Neural cell (in vitro differentiated cells): ENCODE results near the gene CAMK2N2. TPM values are rescaled to one million over a fixed set of nuclear protein-coding genes. Genes with fewer than 3 reads are reported as not detected.

ENCODE experiments used
- H2AFZ ChIP-seq: fragments of 200-600, 300-800 bp; sonication (generic), shearing (Covaris generic); 2 replicates; pipeline ENCODE4 v1.6.0; 2014; ENCODE audit warnings: low read depth, mild to moderate bottlenecking, antibody characterized with exemption, low read length, moderate library complexity
- H3F3A ChIP-seq: fragments of 200-600 bp; shearing (Covaris generic); 2 replicates; pipeline ENCODE4 v1.6.1; 2016; ENCODE audit warnings: mild to moderate bottlenecking, moderate library complexity, mixed read lengths, antibody characterized with exemption, low read length; ENCODE audit not compliant: insufficient read depth, poor library complexity, severe bottlenecking
- H3K27ac ChIP-seq: fragments of 200-600, 300-800 bp; sonication (generic), shearing (Covaris generic); 2 replicates; pipeline ENCODE4 v1.5.1; 2014; ENCODE audit warnings: mild to moderate bottlenecking, low read length, moderate library complexity
- H3K27me3 ChIP-seq: fragments of 300-800, 200-600 bp; sonication (generic), shearing (Covaris generic); 2 replicates; pipeline ENCODE4 v1.6.0; 2014; ENCODE audit warnings: mild to moderate bottlenecking, low read depth, low read length, moderate library complexity; ENCODE audit not compliant: insufficient read depth
- H3K36me3 ChIP-seq: fragments of 300-800, 200-600 bp; sonication (generic), shearing (Covaris generic); 2 replicates; pipeline ENCODE4 v1.5.1; 2014; ENCODE audit warnings: mild to moderate bottlenecking, antibody characterized with exemption, low read length, moderate library complexity; ENCODE audit not compliant: insufficient read depth
- H3K4me2 ChIP-seq: fragments of 300-800, 200-600 bp; sonication (generic), shearing (Covaris generic); 2 replicates; pipeline ENCODE4 v1.6.0; 2014; ENCODE audit warnings: mild to moderate bottlenecking, low read length
- H3K4me3 ChIP-seq: fragments of 300-800, 200-600 bp; sonication (generic), shearing (Covaris generic); 2 replicates; pipeline ENCODE4 v1.5.1; 2014; ENCODE audit warnings: mild to moderate bottlenecking, low read length, moderate library complexity
- H3K79me2 ChIP-seq: fragments of 200-600 bp; shearing (Covaris generic); replicated peaks from 2 replicates; pipeline ENCODE4 v1.6.0; 2014; ENCODE audit warnings: mild to moderate bottlenecking, low read length, moderate library complexity; ENCODE audit not compliant: insufficient read depth
- H3K9ac ChIP-seq: fragments of 300-800, 200-600 bp; sonication (generic), shearing (Covaris generic); 2 replicates; pipeline ENCODE4 v1.6.1; 2016; ENCODE audit warnings: mild to moderate bottlenecking, low read length, mixed read lengths
- H3K9me2 ChIP-seq: fragments of 200-600 bp; shearing (Covaris generic); 2 replicates; pipeline ENCODE4 v1.6.1; 2016; ENCODE audit warnings: mild to moderate bottlenecking, low read length, mixed read lengths; ENCODE audit not compliant: insufficient read depth
- H3K9me3 ChIP-seq: fragments of 200-600, 300-800 bp; sonication (generic), shearing (Covaris generic); 2 replicates; pipeline ENCODE4 v1.6.1; 2016; ENCODE audit warnings: mild to moderate bottlenecking, mixed run types, low read length, moderate library complexity, mixed read lengths
- H4K20me1 ChIP-seq: fragments of 200-600 bp; shearing (Covaris generic); 2 replicates; pipeline ENCODE4 v1.6.1; 2016; ENCODE audit warnings: mild to moderate bottlenecking, mixed run types; ENCODE audit not compliant: insufficient read depth
- CTCF ChIP-seq: fragments of 450-650 bp; IDR thresholded peaks from 2 replicates; pipeline ENCODE4 v1.5.1; 2014; ENCODE audit warnings: antibody characterized with exemption, mild to moderate bottlenecking, moderate library complexity; ENCODE audit not compliant: poor library complexity, severe bottlenecking
- EP300 ChIP-seq: fragments of 450-650 bp; conservative IDR thresholded peaks from 2 replicates; pipeline ENCODE4 v1.6.1; 2014; ENCODE audit warnings: antibody characterized with exemption, mild to moderate bottlenecking, moderate library complexity; ENCODE audit not compliant: poor library complexity, severe bottlenecking
- EZH2 ChIP-seq: fragments of 200-600, 300-800 bp; shearing (Covaris generic), sonication (generic); IDR thresholded peaks from 2 replicates; pipeline ENCODE4 v1.6.1; 2014; ENCODE audit warnings: antibody characterized with exemption, low read length, borderline replicate concordance, mild to moderate bottlenecking; ENCODE audit not compliant: insufficient read depth, poor library complexity, severe bottlenecking
- MXI1 ChIP-seq: fragments of 450-650 bp; conservative IDR thresholded peaks from 2 replicates; pipeline ENCODE4 v1.6.1; 2014; ENCODE audit warnings: antibody characterized with exemption, mild to moderate bottlenecking; ENCODE audit not compliant: poor library complexity, severe bottlenecking
- POLR2AphosphoS5 ChIP-seq: IDR thresholded peaks from 2 replicates; pipeline ENCODE4 v1.6.1; 2012
- RAD21 ChIP-seq: fragments of 450-650 bp; conservative IDR thresholded peaks from 2 replicates; pipeline ENCODE4 v1.6.1; 2014; ENCODE audit warnings: antibody characterized with exemption, mild to moderate bottlenecking, moderate library complexity
- SMC3 ChIP-seq: fragments of 450-650 bp; conservative IDR thresholded peaks from 2 replicates; pipeline ENCODE4 v1.6.1; 2014; ENCODE audit warnings: antibody characterized with exemption, mild to moderate bottlenecking, moderate library complexity; ENCODE audit not compliant: poor library complexity
- TAF1 ChIP-seq: IDR thresholded peaks from 2 replicates; pipeline ENCODE4 v1.6.1; 2012; ENCODE audit warnings: low read depth
- polyA minus RNA-seq: library from RNA; depleted of rRNA, polyadenylated mRNA; stranded (reverse); fragments of >200 nt; gene quantifications from 2 replicates; pipeline ENCODE4 v1.2.3, GENCODE V29; 2014
- polyA plus RNA-seq: library from polyadenylated mRNA; depleted of rRNA; stranded (reverse); fragments of >200 nt; gene quantifications from 2 replicates; pipeline ENCODE4 v1.2.3, GENCODE V29; 2014
- TF ChIP-seq, protein P1 (sequence below): IDR thresholded peaks from 2 replicates; pipeline ENCODE4 v1.6.1; 2012; ENCODE audit warnings: borderline replicate concordance

The CAMK2N2 gene
- polyA plus RNA-seq = 2.8 and 5.7 TPM in 2 replicates
- polyA minus RNA-seq = 5.2 and 5.8 TPM in 2 replicates

GRCh38 chr3:184261270-184261853 lies at the start of gene CAMK2N2:
Gene CAMK2N2 (minus strand): TSS chr3:184261553. CDS start chr3:184261285, 268 bp downstream.
- Histone ChIP-seq H3K9me2 (no peaks in the 10 kb centered on the region), H2AFZ (peak within 1 kb of the TSS; percentile 60), H4K20me1 (no peaks in the 10 kb centered on the region), H3K4me2 (peak within 1 kb of the TSS; percentile 73), H3K27me3 (peaks cover 47% of the 10 kb centered on the region), H3K27ac (peak within 1 kb of the TSS; percentile 82), H3K9ac (peak within 1 kb of the TSS; percentile 85), H3K79me2 (no peaks in the 10 kb centered on the region), H3K4me3 (peak within 1 kb of the TSS; percentile 75), H3K9me3 (no peaks in the 10 kb centered on the region), H3K36me3 (no peaks in the 10 kb centered on the region), H3F3A (no peaks in the 10 kb centered on the region)
- TF ChIP-seq MXI1 (peak; percentile 9), EZH2 (no peak), POLR2AphosphoS5 (no peak)
- TF ChIP-seq, protein P1, sequence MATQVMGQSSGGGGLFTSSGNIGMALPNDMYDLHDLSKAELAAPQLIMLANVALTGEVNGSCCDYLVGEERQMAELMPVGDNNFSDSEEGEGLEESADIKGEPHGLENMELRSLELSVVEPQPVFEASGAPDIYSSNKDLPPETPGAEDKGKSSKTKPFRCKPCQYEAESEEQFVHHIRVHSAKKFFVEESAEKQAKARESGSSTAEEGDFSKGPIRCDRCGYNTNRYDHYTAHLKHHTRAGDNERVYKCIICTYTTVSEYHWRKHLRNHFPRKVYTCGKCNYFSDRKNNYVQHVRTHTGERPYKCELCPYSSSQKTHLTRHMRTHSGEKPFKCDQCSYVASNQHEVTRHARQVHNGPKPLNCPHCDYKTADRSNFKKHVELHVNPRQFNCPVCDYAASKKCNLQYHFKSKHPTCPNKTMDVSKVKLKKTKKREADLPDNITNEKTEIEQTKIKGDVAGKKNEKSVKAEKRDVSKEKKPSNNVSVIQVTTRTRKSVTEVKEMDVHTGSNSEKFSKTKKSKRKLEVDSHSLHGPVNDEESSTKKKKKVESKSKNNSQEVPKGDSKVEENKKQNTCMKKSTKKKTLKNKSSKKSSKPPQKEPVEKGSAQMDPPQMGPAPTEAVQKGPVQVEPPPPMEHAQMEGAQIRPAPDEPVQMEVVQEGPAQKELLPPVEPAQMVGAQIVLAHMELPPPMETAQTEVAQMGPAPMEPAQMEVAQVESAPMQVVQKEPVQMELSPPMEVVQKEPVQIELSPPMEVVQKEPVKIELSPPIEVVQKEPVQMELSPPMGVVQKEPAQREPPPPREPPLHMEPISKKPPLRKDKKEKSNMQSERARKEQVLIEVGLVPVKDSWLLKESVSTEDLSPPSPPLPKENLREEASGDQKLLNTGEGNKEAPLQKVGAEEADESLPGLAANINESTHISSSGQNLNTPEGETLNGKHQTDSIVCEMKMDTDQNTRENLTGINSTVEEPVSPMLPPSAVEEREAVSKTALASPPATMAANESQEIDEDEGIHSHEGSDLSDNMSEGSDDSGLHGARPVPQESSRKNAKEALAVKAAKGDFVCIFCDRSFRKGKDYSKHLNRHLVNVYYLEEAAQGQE = no peak

- no peak overlapping the region for H3K4me3 ChIP-seq
- no peak overlapping the region for H2AFZ ChIP-seq
- no peaks in the 10 kb centered on the region for H3K36me3 ChIP-seq
- H3K79me2 ChIP-seq = no peaks in the 10 kb centered on the region
- H3K9me2 ChIP-seq = no peaks in the 10 kb centered on the region
- H3K9ac ChIP-seq = no peak overlapping the region
- no peak for TF ChIP-seq CTCF
- no peak for TF ChIP-seq POLR2AphosphoS5
- no peak for TF ChIP-seq MXI1
- no peak for TF ChIP-seq SMC3
- TF ChIP-seq RAD21 = no peak
- TF ChIP-seq EP300 = no peak
- H4K20me1 ChIP-seq = no peaks in the 10 kb centered on the region
- no peaks in the 10 kb centered on the region for H3F3A ChIP-seq
- no peaks in the 10 kb centered on the region for H3K9me3 ChIP-seq
- H3K27me3 ChIP-seq = no peaks in the 10 kb centered on the region
- no peak overlapping the region for H3K27ac ChIP-seq
- H3K4me2 ChIP-seq = no peak overlapping the region
Measured at GRCh38 chr3:184308744-184309143, 47.4 kb upstream of the CAMK2N2 start.

DNA sequence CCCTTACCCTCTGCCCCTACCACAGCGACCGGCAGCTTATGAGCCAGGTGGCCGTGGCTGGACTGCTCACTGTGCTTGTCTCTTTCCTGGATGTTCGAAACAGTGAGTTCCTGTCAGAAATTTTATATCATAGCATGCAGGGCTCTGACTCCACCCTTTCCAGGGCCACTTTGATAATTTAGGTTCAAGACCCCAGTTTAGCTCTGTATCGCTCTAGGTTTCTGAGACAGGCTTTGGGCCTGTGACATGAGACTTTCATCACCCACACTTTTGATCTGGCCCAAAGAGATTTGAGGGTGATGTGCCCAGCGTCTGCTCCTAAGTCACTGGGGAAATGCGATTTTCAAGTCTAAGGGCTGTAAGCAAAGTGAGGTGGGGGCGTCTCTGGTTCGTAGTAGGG lies 46.6 kb upstream of the CAMK2N2 start:
- Histone ChIP-seq H3K27me3 (no peaks in the 10 kb centered on the region), H3K9ac (no peak overlapping the region), H3K9me2 (no peaks in the 10 kb centered on the region), H3K4me2 (no peak overlapping the region), H3K9me3 (no peaks in the 10 kb centered on the region), H3K4me3 (no peak overlapping the region), H3F3A (no peaks in the 10 kb centered on the region), H3K27ac (no peak overlapping the region), H3K79me2 (no peaks in the 10 kb centered on the region), H2AFZ (no peak overlapping the region), H4K20me1 (no peaks in the 10 kb centered on the region), H3K36me3 (no peaks in the 10 kb centered on the region)
- TF ChIP-seq CTCF (no peak), TAF1 (no peak), EZH2 (no peak), POLR2AphosphoS5 (no peak), MXI1 (no peak), RAD21 (no peak), SMC3 (no peak), EP300 (no peak)
- TF ChIP-seq, protein P1 = no peak
